Measurements from ENCODE around the gene PLXNA1. TPM values are rescaled to one million over a fixed set of nuclear protein-coding genes. Genes with fewer than 3 reads are reported as not detected.

PLXNA1 gene
- polyA plus RNA-seq, 1 of the 3 experiments (the other 2 are of a cell fraction), result 48.1 TPM

- TF ChIP-seq RFX5 (IDR thresholded peaks at IDR 0.05; ENCODE audit: low read length) (no peak), ELF1 (IDR thresholded peaks at IDR 0.05) (no peak), YY1 (IDR thresholded peaks at IDR 0.05; ENCODE audit: low read depth) (no peak), ZBTB33 (IDR thresholded peaks at IDR 0.05; ENCODE audit: borderline replicate concordance, low read depth) (no peak), RAD21 (IDR thresholded peaks at IDR 0.05; ENCODE audit: low read length) (peak; percentile 48), USF2 (IDR thresholded peaks at IDR 0.05; ENCODE audit: borderline replicate concordance, low read depth, low read length) (no peak), CTCF (IDR thresholded peaks at IDR 0.05) (peak; percentile 57), CHD2 (IDR thresholded peaks at IDR 0.05; ENCODE audit: low read length, partially characterized antibody) (peak; percentile 35), FOXJ3 (CRISPR knock-in tag; IDR thresholded peaks at IDR 0.05) (no peak; the same call in 1 of the 2 replicates), POLR2AphosphoS5 (IDR thresholded peaks at IDR 0.05; ENCODE audit: low read depth, low read length) (no peak), TCF12 (IDR thresholded peaks at IDR 0.05) (peak; percentile 33; the same call in 1 of the 2 replicates), NRF1 (IDR thresholded peaks at IDR 0.05; ENCODE audit: low read depth, low read length) (no peak), MAX (IDR thresholded peaks at IDR 0.05; ENCODE audit: low read depth) (peak; percentile 57; the same call in 1 of the 2 replicates), NFIC (IDR thresholded peaks at IDR 0.05; ENCODE audit: borderline replicate concordance) (no peak), GABPA (IDR thresholded peaks at IDR 0.05; ENCODE audit: low read depth) (no peak), EP300 (IDR thresholded peaks at IDR 0.05; ENCODE audit: borderline replicate concordance in 1 of 2, low read depth in 1 of 2, low read length in 1 of 2) (no peak), GATA2 (CRISPR knock-in tag; IDR thresholded peaks at IDR 0.05) (peak; percentile 33; the same call in 1 of the 2 replicates), EZH2phosphoT487 (IDR thresholded peaks at IDR 0.05; ENCODE audit: borderline replicate concordance, low read depth) (no peak), JUND (IDR thresholded peaks at IDR 0.05) (no peak), RXRA (IDR thresholded peaks at IDR 0.05; ENCODE audit: borderline replicate concordance, low read depth) (no peak)
These were observed 22.9 kb upstream of the PLXNA1 start (continued) for GRCh38 chr3:126959921-126960603.

All from SK-N-SH (cell line).